Amygdala (tissue), 56 donors: ENCODE results near the gene LAMTOR2.

ENCODE experiments used
- DNase-seq, 56 donors: peaks; one replicate each; lab custom pipeline; 2025; lab: John Stamatoyannopoulos, UW

Gene LAMTOR2

DNA sequence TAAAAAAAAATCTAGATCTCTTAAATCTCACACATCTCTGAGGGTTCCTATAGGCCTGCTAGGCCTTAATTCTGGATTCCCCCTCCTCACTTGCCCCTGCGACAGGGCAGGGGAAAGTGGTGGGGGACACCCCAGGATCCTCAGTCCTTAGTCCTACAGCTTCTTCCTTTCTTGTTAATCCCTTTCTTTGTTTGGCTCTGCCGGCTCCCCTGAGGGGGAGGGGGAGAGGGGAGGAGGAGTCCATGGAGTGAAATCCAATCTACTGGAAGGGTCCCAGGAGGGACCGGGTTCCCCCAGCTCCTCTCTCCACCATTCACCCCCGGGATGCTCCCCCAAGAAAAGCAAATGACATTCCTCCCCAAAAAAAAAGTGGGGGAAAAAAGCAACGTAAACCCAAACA lies 19.2 kb downstream of the LAMTOR2 start:
- DNase-seq: no peak

DNA sequence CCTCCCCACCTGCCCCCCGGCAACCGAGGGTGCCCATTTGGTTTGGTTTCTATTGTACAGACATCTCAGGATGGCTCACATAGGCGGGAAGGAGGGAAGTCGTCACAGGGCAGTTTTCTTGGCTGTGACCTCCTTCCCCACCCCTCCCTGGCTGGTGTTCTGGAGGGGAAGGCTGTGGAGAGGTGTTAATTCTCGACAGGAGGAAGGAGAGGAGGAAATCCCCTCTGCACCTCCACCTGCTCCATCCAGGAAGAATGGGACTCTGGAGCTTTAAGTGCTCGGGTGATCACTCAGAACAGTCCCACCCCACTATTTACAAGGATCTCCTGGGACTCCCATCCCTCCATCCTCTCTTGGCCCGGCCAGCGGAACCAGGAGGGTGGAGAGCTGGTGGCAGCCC lies 20.1 kb downstream of the LAMTOR2 start:
- DNase-seq: no peak

DNA sequence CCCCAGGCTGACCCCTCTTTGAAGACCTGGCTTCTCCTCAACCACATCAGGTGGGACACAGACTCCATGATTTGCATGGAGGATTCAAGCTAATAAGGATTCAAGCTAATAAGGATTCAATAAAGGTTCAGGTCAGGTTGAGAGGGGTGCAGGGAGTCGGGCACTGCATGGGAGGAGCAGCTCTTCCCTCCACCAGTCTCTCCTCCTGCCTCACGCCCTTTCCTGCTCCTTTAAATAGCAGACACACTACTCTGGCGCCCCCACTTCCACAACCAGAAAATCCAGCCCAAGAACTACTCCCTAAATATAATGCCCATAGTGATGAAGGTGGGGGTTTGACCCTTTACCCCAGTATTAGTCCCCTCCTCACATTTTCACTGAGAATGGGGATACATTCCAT lies 20.6 kb downstream of the LAMTOR2 start:
- no peak for DNase-seq

DNA sequence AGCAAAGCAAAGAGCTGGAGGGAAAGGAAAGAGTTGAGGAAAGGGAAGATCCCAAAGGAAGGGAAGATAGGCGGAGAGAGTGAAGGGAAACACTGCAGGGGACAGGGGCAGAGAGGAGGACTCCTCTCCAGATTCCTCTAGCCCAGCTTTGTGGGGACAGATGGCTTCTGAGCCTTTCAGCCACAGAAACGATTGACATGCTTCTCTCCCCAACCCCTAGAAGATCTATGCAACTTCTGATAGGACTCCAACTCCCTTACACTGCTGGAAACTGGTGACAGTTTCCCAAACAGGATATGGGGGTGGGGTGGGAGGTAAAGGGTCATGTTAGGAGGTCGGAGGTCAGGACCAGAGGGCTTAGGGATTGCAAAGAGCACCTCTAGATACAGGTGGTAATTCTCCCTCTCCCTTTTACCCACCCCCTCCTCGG lies 21.2 kb downstream of the LAMTOR2 start:
- DNase-seq: no peak

DNA sequence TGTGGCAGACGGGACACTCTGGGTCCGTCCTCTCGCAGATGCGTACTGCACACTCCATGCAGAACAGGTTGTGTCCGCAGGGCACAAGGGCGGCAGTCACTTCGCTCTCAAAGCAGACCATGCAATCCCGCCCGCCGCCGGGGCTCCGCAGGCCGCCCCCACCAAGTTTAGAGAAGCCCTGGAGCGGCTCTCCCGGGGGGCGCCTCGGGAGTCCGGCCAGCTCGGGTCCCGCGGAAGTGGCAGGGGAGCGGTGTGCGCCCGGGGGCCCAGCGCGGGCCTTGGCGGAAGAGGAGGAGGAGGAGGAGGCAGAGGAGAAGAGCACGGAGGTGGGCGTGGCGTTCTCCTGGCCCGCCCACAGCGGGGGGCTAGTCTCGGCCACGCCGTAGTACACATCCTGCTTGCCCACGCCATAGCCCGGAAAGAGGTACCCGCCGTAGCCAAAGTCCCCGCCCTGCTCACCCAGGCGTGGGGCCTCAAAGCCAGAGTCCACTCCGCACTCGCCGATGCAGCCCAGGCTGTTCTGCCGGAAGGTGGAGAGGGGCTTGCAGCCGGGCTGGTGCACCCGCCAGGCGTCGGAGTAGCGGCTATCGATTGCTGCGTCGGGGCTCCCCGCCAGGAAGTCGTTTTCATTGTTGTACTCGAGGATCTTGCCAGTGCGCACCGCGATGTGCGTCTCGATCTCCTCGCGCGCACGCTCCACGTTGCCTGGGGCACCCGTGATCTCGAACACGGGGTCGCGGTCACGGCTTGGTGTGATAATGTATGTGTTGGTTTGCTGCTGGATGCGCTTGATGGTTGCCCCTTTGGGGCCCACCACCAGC lies 22.2 kb downstream of the LAMTOR2 start:
- peak in 4 of 56 donors; percentile 5 to 30 (median 8) for DNase-seq

DNA sequence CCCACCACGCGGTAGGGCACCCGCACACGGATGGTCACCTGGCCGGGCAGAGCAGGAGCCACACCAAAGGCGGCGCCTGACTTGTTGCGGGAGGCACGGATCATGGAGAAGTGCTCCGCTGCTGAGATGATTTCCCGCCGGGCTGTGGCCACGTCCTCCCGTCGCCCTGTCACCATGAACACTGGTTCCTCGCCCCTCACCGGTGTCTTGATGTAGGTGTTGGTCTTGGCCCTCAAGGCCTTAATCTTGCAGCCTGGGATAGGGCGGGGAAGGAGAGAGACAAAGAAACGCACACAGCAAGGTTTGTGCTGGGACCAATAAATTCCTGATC lies 22.8 kb downstream of the LAMTOR2 start:
- DNase-seq: no peak

DNA sequence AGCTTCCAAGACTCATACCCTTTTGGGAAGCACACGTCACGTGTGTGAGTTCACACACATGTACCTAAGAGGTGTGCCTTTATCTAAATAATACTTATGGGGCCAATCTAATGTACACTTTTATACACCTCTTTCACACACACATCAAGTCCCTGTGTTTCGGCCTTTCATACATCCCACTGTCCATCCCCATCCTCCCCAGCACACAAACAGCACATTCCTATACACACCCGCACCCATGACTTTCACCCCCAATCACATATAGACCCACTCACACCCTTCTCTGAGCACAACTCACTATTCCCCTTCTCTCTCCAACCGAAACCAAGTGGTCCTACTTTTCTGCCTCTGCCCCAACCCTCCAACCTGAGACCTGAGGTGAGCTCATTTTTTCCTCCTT lies 24.1 kb downstream of the LAMTOR2 start:
- DNase-seq: no peak

DNA sequence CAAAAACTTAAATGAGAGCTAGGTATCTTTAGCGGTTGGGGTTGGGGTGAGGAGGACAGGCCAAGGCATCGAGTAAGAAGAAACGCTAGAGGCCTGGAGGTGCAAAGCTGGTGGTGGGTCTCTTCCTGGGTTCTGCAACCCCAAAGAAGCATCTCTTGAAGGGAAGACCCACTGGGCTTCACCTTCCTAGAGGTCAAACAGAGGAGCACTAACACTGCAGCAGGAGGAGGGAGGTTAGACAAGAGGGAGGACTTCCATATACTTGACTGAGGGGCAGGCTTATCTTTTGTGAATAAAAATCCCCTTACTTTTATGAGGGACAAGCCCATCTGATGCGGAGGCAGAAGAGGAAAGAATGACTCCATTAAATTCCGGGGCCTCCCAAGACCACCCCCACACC lies 25.2 kb downstream of the LAMTOR2 start:
- no peak for DNase-seq

DNA sequence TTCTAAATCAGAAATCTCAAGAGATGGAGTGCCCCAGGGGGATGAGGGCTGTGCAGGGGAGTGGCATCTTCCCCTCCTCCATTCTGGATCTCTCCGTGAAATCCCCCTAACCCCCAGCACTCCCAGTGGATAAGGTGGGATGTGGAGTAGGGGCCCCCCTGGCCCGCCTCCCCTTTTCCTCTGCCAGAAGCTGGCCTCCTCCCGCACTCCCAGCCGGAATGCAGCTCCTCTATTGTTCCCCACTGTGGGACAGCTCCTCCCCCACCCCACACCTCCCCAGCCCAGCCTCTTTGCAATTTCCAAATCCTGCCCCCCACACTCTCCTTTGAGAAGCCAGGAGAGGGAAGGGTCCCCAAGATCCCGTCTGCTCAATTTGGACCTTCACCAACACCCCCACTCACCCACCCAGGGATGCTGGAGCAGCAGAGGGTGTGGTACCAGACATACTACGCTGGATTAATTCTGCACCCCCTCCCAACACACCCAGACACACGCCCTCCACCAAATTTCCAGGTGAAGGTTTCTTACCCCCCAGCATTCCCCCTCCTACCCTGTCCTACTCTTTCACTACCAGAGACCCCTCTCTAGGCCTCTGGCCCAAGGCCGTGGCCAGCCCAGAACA lies 25.8 kb downstream of the LAMTOR2 start:
- DNase-seq: no peak

DNA sequence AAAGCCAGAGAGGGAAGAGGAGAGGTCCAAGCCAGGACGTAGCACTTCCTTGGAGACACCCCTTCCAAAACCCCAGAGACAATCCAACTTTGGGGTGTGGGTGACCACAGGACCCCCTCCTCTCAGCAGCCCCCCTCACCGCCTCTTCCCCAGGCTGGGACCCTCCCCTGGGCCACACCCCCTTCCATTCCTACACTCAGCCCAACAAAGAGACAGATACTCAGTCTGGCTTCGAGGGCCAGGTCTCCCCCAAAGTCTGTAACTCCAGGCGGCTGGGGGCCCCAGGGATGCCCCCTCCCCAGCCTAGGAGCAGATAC lies 26.2 kb downstream of the LAMTOR2 start:
- DNase-seq: no peak

DNA sequence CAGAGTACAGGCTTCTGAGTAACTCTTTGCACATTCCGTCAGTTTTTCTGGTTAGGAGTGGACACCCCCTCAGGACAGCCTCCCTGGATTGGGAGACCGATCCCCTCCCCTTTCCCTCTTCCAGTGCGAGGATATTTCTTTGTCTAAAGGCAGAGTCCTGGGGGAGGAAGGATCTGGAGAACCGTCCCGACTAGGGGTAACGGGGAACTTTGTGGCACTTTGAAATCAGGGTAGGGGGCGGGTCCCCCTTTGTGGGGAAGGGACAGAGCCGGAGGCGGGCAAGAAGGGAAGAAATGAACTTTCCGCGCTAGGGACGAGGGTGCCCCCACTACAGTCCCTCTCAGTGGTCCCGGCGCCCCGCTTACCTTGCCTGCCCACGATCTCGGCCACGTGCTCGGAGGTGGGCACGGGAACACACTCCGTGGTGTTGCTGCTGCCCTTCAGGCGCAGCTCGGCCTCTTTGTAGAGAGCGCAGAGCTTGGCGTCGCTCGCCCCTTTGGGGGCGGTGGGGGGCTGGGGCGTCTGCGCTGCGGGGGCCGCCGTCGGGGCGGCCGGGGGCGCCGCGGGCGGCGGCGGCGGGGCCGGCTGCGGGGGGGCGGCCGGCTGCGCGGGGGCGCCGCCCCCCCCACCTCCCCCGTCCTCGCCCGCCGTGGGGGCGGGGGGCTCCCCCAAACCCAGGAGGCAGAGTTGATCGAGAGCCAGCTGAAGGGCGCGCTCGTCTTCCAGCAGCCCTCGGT lies 26.8 kb downstream of the LAMTOR2 start:
- DNase-seq: no peak

DNA sequence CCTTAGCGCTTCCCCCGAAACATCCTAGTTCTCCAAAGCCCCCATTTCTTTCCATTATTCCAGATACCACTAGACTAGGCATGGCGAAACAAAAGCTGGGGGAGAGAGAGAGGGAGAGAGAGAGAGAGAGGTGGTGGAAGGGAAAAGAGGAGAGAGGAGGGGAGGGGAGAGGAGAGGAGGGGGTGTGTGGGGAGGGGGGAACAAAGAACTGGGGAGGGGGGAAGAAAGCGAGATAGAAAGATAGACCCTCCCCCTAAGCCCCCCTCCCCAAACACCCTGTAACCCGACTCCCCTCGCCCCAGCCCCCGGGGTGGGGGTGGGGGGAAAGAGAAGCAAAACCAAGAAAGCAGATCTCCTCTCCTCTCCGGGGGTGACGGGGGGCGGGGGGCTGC lies 27.3 kb downstream of the LAMTOR2 start:
- DNase-seq: no peak

DNA sequence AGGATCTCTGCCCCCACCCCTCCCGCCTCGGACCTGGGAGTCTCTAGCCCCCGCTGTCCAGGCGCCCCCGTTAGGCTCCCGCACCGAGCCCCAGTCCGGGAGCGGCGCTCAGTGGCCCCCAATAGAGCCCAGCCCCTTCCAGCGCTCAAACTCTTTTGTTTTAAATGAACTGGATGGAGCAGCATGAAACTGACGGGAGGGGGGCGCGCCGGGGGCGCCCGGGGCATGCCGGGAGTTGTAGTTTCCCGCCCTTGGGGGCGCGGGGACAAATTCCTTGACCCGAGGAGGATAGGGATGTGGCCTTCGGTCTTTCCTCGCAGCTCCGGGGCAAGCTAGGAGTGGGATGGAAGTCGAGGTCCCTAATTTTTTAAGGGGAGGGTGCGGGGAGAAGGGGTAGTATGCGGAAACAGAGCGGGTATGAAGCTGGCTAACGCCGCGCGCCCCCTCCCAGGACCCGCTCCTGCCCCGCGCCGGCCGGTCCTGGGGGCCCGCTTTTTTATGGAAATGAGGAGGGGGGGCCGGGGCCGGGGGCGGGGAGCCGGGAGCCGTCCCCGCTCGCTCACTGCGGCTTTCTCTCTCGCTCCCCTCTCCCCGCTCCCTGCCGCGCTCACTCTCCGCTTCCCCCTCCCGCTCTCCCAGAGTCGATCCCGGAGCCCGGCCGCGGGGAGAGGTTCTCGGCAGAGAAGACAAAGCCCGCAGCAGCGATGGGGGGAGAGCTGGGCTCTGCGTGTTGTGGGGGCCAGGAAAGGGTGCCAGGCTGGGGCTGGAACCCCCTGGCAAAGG lies 27.9 kb downstream of the LAMTOR2 start, which contains the start of gene MEX3A:
Gene MEX3A, minus strand, starts transcription at position 157 of the 783 bp plus-strand sequence. CDS start 467 bp downstream, outside the sequence.
- DNase-seq: peak in 51 of 56 donors; percentile 9 to 82 (median 61)

DNA sequence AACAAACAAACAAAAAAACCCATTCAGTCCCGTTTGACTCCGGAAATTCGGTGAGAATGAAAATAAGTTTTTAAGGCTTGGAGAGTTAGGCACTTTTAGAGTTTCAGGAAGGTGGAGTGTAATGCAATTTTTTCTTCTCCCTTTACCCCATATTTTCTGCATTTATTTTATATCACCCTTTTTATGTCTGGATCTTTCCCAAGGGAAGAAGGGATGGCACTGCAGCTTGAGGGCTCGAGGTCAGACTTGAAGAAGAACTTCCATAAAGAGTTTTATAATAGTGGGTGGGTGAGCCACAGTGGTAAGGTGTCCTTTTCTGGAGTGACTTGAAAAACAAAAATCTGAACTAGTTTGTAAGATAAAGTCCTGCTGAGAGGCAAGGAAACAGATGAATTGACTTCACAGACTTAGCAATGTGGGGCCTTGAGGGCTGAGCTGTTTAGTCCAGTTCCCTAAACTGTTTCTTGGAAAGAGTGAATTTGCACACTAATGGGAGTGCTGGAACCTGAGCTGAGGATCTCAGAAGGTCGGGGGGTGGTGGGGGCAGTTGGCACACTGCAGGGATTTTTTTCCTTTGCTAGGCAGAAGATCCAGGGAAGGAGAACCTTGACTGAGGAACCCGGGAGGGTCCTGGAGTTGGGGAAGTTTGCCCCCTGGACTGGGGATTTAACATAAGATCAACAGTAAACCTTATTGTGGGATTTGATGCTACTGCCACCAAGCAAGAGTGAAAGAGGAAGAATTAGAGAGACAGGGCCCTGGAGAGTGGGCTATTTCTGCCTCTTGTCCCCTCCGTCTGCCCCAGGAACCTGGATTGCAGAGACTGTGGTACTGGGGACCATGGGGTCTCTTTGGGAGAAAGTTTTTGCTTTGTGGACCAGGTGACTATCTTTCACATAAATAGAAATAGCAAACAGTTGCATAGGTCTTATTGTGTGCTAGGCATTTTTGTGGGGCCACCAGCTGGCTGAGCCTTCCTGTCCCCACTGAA lies 29.5 kb downstream of the LAMTOR2 start:
- DNase-seq: no peak

DNA sequence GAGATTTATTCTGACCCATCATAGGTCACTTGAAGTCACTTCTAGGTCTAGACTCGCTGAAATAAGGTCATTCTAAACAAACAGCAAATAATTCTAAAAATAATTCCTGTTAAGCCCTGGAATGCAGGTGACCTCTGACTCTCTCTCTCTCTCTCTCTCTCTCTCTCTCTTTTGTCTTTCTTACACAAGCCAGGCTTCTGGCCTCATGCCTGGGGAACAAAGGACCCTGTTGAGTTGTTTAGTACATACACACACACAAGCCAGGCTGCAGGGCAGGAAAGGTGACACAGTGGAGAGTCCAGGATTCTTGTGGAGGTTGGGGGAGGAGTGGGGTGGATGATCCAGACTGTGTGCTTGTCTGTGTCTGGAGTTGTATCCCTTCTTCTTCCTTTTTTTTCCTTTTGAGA lies 31.7 kb downstream of the LAMTOR2 start:
- DNase-seq: peak in 3 of 56 donors; percentile 8 to 13 (median 12)

DNA sequence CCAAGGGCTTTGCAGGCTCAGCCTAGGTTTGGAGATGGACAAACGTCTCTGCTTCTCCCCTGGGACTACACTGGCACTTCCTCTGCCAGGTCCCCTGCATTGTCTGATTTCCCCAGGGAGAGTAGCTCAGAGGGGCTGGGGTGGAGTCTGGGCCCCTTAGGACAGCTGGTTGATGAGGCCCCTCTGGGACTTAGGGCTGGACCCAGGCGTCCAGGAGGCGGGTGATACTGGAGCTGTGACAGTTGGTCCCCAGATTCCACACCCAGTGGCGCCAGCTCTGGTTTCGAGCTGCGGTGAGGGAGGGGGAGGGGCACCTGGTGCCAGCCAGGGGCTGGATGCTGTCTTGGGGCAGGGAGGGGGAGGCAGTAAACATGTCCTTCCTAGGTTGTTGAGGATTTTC lies 35.1 kb downstream of the LAMTOR2 start:
- no peak for DNase-seq

DNA sequence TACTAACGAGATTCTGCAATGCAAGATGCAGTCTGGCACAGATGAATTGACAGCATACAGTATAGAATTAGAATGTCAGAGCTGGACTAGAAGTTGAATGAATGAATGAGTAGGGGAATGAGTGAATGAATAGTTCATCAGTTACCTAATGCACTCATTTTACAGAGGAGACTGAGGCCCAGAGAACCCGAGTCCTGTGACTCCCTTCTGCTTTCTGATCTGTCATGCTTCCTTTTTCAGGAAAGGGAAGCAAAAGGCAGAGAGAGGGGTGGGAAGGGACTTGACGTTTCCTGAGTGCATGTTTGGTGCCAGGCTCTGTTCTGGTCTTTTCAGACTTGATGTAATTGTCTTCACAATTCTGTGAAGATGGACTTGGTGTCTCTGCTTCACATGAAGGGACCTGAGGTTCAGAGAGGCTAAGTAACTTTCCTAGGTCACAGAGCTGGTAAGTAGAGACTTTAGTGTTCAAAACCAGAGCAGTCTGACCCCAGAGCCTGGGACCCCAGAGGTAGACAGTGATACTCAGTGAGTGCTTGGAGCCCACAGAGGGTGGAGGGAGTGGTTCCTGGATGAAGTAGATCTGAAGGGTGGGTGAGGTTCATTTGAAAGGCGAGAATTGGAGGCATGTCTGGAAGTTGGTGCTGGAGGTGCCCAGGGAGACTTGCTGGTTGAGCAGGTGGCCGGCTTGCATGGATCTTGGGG lies 35.7 kb downstream of the LAMTOR2 start:
- peak in 2 of 56 donors; percentile 15 to 30 for DNase-seq

DNA sequence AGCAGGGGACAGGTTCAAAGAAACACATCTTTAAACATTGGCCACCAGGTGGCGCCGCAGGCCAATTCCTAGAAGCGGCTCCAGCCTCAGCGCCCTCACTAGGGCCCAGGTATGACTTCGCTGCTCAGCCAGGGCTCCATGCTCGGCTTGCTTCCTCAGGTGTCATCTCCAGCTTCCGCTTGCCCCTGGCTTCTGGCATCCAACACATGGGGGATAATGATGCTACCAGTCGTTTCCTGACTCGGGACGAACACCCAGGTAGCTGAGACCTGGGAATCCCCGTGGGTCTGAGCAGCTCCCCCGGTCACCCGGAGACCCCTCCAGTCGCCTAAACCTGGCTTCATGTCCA lies 36.2 kb downstream of the LAMTOR2 start:
- DNase-seq: peak in 51 of 56 donors; percentile 19 to 87 (median 58)

DNA sequence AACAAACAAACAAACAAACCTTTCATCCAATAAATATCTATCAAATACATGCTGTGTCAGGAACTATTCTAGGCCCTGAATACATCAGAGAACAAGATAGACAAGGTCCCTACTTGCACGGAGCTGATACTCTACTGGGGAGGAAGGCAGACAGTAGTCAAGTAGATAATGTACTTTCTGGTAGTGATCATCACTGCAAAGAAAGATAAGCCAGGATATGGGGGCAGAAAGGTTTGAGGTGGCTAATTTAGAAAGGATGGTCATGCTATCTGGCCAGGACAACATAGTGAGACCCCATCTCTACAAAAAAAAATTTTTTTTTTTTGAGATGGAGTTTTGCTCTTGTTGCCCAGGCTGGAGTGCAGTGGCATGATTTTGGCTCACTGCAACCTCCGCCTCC lies 37.0 kb downstream of the LAMTOR2 start:
- no peak for DNase-seq
